Loucy (cell line): ENCODE data around the gene DENND2C.

Experiments used
- CTCF ChIP-seq: fragments of 200-600 bp; sonication (generic); conservative IDR thresholded peaks from 2 replicates; pipeline ENCODE4 v1.5.1; 2014; ENCODE audit warnings: mild to moderate bottlenecking, antibody characterized with exemption, low read length
- EZH2phosphoT487 ChIP-seq: fragments of 200-600 bp; IDR thresholded peaks from 2 replicates; pipeline ENCODE4 v1.6.1; 2018; ENCODE audit warnings: antibody characterized with exemption, mild to moderate bottlenecking, moderate library complexity, borderline replicate concordance

DNA sequence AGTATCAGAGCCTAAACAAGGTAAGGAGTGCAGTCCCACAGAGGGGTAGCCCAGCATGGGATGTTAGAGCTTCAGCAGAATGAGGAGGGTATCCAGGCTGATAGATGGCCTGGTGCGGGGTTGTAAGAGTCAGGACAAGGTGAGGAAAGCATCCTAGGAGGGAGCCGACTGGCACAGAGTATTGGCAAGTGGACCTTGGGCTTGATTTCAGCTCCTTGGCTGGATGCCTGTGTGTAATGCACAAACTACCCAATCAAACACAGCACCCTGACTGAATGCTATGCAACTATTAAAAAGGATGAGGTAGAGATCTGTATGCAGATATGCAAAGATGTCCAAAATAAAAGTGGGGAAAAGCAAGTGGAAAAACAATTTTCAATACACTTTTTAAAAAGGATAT is 18.0 kb downstream of the DENND2C start:
- no peak for TF ChIP-seq CTCF
- no peak for TF ChIP-seq EZH2phosphoT487
